Left renal cortex interstitium (tissue), 4 donors: ENCODE measurements around the gene MT1H. TPM values are rescaled to one million over a fixed set of nuclear protein-coding genes. Genes with fewer than 3 reads are reported as not detected.
A peak's percentile ranks its signal among the peaks of the same experiment; 100 is the strongest.
"Not testable (repeated sequence)": the region's sequence is repeated elsewhere in the genome, so short reads cannot be mapped to it uniquely, and the experiment has no call there.

Experiments
- DNase-seq, 4 donors: peaks; one replicate each; pipeline ENCODE4 v3.0.0-alpha.2; 2013; ENCODE audit warnings: low read depth in 4 of 4, low spot score in 2 of 4, missing footprints in 1 of 4
- polyA plus RNA-seq, 4 donors: library from polyadenylated mRNA; unstranded; fragments of 120-200 nt; gene quantifications; one replicate each; pipeline ENCODE4 v1.2.1, GENCODE V29; 2013; ENCODE audit not compliant: insufficient read length in 4 of 4

Gene MT1H
- polyA plus RNA-seq, 4 donors = 4.1 to 58.4 (median 25.7) TPM

DNA sequence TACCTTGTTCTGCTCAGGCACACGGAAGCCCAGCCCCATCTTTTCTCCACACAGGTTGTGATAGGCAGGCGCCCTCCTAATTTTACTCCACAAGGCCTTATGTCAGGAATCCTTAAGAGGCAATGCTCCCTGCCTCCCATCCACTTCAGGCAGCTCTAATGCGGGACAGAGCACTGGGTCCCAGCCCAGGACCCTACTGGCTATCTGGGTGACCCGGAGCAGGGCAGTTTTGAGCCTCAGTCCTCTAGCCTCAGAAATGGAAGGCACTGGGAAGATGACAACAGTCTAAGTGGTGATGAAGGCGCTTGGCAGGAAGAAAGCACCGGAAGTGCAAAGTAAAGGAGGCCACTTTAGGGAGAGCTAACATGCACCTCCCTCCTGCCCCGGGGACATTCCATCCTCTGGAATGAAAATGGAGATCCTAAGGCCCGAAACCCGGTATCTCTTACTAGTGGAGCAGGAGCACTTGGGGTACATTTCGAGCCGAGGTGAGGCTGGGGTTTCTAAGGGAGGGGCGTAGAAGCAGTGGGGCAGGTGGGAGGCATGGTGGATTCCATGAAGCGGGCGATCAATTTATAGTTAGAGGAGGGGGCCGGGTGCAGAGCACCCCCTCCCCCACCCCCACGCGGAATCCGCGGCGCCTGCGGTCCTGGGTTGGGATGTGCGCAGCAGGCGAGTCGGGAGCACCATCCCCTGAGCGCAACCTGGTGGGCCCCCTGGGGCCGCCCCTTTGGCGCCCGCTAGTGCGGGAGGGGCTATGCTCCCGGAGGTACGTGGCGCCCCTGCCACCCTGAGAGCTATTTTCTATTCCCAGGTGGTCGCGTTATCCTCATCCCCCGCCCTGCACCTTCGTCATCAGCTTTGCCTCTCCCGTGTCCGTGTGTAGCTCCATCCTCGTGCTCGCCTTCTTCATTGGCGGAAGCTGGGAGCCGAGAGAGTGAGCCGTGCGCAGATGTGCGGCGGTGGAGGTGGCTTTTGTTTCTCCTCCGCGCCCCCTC is 7.0 kb upstream of the MT1H start:
- DNase-seq = no peak

DNA sequence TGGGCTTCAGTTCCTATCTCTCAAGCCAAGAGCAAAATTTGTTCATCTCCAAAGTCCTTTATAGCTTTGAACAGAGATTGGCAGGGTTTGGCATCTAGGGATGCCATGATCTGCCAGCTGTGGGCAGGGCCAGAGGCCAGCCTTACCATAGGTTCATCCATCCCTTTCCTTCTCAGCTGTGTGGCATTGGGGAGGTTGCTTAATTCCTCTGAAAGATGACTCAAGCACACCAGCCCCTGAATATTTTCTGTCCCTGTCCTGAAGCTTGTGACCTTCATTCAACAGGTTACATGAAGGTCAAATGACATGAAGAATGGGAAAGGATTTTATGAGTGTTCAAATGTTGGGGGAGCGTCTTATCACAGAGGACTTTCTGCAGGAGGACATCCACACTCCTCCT is 5.1 kb upstream of the MT1H start:
- DNase-seq = no peak

DNA sequence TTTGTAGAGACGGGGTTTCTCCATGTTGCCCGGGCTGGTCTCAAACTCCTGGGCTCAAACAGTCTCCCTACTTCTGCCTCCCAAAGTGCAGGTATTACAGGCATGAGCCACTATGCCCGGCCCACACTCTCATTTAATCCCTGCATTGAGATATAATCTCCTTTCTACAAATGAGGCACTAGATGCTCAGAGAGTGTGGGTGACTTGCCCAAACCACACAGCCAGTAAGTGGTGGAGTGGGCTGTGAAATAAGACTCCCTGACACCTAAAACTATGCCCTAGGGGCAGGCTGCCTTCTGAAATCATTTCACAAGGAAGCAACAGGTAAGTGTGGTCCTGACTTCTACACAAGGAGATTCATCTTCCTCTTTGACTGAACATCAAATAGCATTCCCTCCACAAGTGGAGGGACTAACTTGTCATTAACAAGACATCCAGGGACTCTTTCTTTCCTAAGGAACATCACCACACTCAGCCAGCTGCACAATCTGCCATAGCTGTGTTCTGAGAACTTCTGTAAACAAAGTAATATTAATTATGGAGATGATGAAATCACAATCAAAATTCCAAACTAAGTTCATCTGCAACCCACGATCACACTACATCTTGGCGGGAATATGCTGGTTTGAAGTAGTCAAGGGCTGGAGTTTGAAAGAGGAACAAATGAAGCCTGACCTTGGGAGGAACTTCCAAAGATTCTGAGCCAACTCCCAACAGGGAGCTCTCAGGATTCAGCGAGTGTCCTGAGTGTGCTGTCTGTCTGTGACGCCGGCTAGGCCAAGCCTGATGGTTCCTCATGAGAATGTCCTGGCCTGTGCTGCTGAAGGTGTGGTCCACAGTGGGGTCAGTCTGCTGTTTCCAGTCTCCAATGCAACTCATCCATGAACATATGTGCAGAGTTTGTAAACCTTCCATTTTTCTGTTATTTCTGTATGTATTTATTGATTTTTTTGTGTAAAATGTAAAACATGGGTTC is 4.0 kb upstream of the MT1H start:
- DNase-seq = not testable (repeated sequence)

DNA sequence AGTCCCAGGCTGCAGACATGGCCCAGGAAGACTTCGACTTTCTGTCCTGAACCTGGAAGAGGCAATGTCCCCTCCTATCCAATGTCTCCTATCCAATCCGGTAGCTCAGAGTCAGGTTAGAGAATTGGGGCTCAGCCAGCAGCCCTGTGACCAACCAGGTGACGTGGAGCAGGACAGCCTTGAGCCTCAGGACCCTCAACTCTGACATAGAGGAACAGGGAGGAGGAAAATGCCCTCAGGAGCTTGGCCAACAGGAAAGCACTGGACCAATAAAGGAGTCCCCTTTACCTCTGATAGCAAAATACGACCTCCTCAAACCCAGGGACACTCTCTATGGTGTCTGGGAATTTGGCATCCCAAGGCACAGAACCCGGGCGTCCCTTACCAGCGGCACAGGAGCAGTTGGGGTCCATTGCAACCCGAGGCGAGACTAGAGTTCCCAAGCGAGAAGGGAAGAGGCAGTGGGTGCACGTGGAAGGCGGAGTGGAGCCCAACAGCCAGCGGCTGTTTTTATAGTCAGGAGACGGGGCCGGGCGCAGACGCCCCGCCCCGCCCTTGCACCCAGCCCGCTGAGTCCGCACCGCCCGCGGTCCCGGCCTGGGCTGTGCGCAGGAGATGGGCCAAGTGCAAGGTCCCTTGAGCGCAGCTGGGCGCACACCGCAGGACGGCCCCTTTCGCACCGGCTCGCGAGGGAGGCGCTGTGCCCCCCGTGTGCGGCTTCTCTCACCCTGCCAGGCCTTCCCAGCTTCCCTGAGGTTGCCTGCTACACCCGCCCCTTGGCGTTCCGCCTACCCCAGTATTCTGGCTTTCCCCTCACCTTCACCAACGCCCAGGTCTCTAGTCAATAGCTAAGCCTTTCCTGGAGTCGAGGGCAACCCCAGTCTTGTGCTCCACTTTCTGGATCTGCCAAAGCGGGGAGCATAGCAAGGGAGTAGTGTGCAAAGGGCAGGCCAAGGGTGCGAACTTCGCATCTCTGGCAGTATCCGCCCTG is 1.7 kb upstream of the MT1H start, which contains the start of gene MT1G:
Gene MT1G, minus strand, starts transcription at position 485 of the 991 bp plus-strand sequence. Its CDS starts 72 bp downstream, at position 413.
- no peak for DNase-seq

DNA sequence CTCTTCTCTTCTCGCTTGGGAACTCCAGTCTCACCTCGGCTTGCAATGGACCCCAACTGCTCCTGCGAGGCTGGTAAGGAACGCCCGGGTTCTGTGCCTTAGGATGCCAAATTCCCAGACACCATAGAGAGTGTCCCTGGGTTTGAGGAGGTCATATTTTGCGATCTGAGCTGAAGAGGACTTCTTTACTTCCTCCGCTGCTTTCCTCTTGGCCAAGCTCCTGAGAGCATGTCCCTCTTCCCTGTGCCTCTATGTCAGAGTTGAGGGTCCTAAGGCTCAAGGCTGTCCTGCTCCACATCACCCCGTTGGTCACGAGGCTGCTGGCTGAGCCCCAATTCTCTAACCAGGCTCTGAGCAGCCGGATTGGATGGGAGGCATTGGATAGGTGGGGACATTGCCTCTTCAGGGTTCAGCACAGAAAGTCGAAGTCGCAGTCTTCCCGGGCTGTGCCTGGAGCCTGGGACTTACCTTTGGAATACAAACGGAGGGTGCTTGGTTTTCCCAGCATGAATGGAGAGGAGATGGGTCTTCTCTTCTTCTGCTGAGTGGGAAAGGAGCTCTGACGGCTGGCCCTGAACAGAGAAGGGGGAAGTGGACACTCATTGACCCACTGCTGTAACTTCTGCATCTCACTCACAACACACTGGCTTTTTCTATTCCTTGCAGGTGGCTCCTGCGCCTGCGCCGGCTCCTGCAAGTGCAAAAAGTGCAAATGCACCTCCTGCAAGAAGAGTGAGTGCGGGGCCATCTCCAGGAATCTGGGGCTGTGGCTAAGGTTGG is 416 bp downstream of the MT1H start:
- no peak for DNase-seq

DNA sequence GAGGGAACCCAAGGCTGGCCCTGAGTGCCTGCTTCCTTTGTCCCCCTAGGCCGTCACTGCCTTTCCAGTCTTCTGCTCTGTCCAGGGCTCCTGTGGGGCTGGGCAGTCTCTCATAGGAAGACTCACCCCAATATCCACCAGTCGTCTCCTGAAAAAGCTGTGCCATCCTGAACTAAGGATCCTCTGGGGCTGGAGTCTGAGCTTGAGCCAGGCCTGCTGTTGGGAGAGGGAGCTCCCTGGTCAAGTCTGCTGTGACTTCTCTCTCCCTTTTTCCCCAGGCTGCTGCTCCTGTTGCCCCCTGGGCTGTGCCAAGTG is 963 bp downstream of the MT1H start:
- no peak for DNase-seq

DNA sequence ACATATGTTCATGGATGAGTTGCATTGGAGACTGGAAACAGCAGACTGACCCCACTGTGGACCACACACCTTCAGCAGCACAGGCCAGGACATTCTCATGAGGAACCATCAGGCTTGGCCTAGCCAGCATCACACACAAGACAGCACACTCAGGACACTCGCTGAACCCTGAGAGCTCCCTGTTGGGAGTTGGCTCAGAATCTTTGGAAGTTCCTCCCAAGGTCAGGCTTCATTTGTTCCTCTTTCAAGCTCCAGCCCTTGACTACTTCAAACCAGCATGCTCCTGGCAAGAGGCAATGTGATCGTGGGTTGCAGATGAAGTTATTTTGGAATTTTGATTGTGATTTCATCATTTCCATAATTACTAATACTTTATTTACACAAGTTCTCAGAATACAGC is 2.1 kb downstream of the MT1H start:
- DNase-seq = not testable (repeated sequence)

DNA sequence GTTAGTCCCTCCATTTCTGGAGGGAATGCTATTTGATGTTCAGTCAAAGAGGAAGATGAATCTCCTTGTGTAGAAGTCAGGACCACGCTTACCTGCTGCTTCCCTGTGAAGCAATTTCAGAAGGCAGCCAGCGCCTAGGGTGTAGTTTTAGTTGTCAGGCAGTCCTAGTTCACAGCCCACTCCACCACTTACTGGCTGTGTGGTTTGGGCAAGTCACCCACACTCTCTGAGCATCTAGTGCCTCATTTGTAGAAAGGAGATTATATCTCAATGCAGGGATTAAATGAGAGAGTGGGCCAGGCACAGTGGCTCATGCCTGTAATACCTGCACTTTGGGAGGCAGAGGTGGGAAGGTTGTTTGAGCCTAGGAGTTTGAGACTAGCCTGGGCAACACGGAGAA is 2.6 kb downstream of the MT1H start:
- not testable (repeated sequence) for DNase-seq

DNA sequence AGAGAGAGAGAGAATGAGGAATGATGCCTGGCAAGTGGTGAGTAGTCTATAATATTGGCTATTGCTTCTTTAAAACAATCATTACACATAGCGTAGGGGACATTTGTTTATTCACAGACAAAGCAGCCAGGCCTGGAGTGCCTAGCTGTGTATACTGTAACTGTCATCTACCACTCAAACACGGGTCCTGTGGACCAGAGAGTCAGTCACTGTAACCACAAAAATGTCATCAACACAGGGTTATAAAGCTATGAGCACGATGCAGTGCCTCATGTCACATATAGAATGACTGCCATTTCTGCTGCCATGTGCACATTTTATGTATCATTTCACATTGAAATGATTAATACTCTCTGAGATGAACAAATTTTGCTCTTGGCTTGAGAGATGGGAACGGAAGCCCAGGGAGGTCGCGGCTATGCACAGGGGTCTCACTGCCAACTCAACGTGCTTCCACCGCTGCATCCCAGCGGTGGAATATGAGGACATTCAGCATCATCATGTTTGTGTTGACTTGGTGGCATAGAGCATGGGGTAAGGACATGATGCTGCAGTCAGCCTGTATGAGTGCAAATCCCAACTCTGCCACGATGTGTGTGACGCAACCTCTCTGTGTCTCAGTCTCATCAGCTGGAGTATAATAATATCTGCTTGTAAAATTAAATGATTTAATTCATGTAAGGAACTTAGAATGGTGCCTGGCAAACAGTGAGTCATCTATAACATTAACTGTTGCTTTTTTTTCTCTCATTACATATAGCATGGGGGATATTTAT is 3.3 kb downstream of the MT1H start:
- no peak for DNase-seq

DNA sequence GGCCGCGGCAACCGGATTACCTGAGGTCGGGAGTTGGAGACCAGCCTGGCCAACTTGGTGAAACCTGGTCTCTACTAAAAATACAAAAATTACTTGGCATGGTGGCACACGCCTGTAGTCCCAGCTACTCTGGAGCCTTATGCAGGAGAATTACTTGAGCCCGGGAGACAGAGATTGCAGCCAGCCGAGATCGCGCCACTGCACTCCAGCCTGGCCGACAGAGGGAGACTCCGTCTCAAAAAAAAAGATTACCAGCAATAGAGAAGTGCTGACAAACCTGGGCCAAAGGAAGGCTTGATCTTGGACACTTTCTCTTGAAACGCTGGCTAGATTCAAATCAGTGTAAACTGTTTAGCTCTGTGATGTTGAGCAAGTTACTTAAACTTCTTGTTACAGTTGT is 4.3 kb downstream of the MT1H start:
- no peak for DNase-seq

DNA sequence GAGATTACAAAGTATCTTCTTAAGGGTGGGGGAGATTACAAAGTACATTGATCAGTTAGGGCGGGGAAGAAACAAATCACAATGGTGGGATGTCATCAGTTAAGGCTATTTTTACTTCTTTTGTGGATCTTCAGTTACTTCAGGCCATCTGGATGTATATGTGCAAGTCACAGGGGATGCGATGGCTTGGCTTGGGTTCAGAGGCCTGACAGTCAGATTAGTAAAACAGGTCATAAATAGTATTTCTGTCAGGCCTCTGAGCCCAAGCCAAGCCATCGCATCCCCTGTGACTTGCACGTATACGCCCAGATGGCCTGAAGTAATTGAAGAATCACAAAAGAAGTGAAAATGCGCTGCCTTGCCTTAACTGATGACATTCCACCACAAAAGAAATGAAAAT is 5.0 kb downstream of the MT1H start:
- not testable (repeated sequence) for DNase-seq

DNA sequence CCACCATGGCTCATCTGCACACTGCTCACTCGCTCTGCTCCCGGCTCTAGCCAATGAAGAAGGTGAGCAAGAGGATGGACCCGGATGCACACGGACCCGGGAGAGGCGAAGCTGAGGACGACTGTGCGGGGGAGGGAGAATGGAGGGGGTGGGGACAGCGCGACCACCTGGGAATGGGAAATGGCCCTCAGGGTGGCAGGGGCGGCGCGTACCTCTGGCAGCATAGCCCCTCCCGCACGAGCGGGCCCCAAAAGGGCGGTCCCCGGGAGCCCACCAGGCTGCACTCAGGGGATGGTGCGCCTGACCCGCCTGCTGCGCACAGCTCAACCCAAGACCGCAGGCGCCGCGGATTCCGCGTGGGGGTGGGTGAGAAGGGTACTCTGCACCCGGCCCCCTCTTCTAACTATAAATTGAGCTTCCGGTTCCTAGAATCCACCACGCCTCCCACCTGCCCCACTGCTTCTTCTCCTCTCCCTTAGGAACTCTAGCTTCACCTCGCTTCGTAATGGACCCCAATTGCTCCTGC is 6.1 kb downstream of the MT1H start:
- no peak for DNase-seq

DNA sequence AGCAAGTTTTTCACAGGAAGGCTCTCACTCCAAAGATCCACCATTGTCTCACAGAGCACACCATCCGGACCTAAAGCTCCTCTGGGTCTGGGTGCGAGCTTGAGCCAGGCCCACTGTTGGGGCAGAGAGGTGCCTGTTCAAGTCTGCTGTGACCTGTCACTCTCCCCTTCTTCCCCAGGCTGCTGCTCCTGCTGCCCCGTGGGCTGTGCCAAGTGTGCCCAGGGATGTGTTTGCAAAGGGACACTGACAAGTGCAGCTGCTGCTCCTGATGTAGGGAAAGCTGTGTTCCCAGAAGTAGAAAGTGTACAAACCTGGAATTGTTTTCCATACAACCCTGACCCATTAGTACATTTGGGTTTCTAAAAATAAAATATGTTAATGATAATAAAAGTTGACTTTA is 7.9 kb downstream of the MT1H start:
- DNase-seq = no peak

DNA sequence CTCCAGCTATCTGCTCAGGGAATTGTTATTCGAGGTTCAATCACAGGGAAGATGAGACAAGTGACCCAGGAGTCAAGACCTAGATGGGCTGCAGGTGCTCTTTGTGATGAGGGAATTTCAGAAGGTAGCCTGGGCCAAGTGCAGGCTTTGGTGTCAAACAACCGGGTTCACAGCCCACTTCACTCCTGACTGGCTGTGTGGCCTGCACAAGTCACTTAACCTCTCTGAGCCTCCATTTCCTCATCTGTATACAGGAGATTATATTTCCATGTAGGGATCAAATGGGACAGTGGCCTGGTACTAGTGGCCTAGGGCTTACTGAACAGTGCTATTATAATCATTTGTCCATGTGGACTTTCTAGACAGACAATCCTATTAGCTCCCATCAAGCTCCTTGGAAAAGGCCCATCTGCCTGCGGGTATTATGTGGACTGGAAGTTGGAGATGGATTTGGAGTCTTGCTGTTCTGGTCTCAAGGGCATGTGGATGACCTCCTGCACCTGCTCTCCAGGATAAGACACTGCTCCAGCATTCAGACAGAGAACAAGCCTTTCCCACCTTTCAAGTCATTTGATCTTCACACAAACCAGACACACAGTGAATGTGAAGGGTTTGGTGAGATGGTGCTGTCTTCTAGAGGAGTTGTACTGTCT is 9.6 kb downstream of the MT1H start:
- no peak for DNase-seq

DNA sequence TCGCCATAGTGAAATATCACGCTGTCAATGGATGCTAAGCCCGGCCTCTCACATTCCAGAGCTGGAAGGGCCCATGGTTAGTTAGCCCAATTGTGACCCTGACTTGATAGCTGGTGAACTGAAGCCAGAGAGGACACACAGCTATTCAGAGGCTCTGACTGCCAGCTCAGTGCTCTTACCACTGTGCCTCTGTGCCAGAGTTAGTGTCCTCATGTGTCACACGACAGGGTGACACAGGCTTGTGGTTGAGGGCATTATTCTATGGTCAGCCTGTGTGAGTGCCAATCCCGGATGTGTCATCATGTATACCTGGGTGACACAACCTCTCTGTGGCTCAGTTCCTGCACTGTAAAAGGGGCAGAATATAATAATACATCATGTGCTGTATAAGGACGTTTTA is 10.2 kb downstream of the MT1H start:
- no peak for DNase-seq

DNA sequence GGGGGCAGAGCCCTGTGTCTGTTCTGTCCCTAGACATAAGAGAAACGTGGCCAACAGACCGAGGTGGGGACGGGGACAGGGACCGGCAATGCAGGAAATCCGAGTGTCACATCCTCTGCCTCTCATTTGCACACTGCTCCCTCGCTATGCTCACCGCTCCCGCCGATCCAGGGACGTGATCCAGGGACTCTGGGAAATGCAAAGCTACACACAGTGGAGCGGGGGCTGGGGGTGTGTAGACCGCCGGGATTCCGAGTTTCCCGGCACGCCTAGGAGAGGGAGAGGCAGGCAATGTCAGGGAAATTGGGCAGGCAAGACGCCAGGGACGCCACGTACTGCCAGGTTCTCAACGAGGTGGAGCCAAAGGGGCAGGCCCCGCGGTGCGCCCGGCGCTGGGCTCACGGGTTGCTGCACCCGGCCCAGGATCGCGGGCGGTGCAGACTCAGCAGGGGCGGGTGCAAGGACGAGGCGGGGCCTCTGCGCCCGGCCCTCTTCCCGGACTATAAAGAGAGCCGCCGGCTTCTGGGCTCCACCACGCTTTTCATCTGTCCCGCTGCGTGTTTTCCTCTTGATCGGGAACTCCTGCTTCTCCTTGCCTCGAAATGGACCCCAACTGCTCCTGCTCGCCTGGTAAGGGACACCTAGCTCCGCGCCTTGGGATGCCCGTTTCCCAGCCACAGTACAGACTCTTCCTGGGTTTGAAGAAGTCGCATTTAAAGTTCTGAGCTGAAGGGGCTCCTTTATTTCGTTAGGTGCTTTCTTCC is 12.5 kb downstream of the MT1H start, which contains the start of gene MT1X:
Gene MT1X, plus strand, starts transcription at position 532 of the 764 bp plus-strand sequence. Its CDS starts 71 bp downstream, at position 603.
- DNase-seq = peak in 3 of 4 donors; percentile 42 to 80 (median 67)
